ENCODE results near the gene TM2D3.

TM2D3 gene

DNA sequence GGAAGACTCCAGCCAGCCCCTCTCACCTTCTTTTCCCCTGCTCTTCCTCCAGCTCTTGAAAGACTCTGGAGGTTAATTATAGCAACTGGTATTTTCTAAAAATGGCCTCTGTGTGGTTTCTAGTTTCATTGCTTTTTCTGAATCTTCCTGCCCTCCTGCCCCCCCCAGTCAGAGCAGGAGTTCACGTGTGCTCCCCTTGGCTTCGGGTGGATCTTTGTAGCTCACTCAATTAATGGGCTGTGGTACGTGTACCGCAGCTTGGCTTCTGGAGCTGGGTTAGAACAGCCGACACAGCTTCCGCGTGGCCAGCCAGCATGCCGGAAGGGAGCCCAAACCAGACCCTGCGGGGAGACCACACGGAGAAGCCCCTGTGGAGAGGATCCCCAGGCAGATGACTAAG lies 31.5 kb downstream of the TM2D3 start:
- DNase-seq = no peak

DNA sequence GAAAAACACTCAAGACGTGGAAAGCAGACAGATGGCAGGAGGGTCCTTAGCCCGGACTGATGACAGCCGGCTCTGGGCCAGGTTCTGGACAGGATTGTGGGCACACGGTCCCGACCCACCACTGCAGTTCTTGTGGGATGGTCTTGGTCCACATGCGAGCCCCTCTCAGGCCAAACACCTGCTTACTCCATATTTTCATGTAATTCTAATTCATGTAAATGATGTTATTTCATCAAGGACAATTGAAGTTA lies 32.6 kb downstream of the TM2D3 start:
- DNase-seq = no peak

DNA sequence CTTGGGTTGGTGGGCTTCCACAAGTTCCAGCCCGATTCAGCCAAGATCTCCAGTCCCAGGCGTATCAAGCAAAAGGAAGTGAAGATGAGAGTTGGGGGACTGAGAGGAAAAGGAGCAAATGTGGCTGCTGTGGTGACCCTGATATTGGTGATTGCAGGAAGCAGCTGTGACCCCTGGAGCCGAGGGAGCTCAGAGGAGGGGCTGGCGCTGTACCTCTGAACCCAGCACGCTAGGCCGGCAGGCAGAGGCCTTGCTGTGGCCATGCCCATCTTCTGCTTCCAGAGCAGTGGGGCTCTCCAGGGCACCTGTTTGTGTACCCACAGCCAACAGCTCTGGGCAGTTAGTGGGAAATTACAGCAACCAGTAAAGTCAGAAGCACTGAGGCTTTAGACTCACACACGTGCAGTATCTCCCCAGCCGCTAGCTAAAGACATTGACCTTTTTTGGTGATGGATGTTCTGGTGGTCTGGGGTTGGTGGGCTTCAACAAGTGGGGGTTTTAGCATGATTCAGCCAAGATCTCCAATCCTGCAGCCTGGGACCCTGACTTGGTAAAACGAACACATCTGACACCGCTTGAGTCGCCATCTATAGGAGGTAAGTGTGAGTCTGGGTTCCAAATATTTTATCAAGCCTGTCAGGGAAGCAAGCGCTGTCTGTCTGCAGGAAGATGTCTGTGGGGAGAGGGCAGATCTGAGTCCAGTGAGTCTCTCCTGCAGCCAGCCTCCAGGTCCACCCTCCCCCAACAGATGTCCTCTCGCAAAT lies 33.1 kb downstream of the TM2D3 start:
- DNase-seq = no peak

DNA sequence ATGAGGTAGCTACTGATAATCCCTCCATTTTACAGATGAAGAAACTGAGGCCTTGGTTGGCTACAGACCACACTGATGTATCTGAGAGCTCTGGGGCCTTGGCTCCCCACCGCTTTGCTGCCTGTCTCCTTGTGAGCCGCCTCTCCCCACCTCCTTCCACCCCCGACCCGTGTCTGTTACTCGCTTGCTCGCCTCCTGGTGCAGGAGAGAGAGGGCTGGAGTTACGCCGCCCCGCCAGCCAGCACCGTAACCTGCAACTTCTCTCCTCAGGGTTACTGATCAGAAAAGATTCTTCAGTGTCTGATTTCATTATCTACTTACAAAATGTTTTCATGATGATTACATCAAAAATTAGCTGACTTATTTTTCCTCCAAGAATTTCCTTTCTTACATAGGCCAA lies 34.1 kb downstream of the TM2D3 start:
- no peak for DNase-seq

DNA sequence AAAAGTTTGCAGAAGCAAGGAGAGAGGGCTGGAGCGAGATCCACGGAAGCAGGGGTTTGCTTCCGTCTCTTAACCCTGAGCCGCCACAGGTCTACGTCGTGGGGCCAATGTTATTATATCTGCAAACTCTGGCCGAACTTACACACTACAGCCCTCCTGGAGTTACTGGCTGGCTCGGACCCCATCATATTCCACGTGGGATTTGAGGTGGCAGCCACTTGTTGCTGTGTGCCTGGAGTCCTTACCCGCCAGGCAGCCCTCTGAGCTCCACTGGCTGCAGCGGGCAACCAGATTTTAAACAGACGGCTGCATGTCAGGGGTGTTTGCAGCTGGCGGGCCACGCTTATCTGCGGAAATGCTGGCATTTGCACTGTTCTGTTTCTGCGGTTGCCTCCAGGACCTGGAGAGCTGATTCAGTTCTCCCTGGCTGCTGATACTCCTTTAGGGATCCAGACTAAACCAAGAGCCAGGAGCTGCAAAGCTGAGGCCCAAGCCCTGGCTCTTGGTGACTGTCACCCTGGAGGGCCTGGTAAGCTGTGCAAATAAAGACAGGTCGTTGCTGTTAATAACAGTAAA lies 34.7 kb downstream of the TM2D3 start:
- DNase-seq = no peak

DNA sequence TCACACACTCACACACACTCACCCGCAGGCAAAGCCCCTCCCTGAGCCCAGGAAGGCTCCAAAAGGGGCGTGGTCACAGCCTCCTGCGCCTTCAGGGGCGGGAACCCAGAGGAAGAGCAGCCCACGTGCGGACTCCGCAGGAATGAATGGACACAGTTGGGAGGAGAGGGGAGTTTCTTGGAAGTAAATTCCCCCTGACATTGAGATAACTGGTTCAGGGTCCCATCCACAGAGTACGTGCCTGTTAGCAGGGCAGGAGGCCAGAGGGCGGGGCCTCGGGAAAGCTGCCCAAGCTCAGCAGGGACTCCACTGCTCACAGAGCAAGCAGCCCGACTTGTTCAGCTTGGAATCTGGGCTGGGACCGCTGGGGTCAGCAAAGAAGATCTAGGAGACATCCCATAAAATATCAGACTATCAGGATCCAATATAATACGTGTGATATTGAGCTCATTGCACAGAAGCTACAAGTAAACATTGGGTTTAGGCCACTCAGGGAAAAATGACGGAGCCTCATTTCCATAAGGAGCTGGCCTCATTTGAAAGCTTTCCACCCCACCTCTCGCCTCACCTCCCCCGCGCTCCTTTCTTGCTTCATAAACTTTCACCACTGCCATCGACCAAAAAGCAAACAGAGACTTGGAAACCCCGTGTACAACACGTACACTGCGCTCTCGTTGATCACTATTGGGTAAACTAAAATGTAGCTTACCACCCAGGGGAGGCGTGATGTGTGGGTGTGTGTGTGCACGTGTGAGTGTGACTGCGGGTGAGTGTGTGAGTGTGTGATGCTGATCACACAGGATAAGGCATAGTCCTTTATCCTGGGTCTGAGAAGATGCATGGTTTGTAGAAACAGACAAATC lies 36.0 kb downstream of the TM2D3 start:
- peak; percentile 2 for DNase-seq

DNA sequence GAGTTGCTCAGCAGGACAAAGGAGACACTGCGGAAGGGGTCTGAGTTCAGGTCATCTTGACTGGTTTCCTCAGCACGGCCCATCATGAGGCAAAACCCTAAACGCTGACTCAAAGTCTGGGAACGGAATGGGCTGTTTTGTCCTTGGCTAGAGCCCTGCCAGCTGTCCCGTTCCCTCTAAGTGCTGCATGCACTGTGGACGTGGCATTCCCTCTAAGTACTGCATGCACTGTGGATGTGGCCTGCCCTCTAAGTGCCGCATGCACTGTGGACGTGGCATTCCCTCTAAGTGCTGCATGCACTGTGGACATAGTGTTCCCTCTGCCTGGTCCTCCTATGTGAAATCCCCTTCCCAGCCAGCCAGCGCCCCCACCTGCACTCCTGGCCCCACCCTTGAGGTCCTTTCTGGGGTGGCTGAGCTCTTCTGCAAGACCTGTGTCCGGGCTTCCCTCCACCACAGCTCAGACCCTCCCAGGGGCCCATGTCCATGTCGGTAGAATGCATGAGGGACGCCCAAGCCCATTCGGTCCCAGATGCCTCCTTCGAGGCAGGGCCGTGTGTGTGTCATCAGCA lies 36.7 kb downstream of the TM2D3 start:
- no peak for DNase-seq

DNA sequence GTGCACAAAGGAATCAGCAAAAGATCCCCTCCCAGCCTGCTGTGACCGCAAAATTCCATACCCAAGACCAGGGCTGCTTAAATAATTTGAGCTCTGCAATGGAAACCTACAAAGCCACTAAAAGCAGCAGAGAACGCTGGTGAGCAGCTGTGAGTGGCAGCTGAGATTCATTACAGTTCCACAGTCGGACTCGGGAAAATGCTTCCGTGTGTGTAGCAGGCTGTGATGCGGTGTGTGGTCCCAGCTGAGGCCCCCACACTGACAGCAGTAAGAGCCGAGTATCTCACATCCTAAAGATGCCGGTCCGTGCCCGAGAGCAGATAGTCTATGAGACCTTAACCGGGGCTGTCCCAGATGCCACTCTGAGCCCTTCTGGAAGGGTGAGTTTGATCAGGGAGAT lies 37.4 kb downstream of the TM2D3 start:
- DNase-seq = no peak

DNA sequence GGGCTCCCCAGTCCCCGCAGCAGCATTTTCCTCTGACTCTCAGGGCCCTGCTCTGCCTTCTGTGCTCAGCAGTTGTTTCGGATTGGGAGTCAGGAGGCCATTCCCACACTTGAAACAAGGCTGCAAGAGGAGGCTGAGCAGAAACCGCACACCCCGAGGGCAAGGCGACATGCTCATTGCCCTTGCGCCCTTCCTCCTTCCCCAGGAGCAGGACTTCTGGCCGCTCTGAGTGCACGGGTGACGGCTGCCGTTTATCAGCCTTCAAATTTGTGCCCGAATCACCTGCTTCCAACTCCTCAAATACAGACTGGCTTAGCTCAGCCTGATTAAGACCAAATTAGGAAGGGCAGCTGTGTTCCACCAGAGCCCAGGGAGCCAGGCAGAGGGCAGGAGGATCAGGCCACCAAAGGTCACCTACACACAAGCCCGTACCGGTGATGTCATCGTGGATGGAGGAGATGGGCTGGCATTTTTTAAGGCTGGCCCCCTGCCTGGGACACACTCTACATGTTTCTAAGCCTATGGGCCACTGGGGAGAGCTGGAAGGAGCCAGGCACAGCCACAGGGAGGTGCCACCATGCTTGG lies 38.1 kb downstream of the TM2D3 start:
- no peak for DNase-seq

DNA sequence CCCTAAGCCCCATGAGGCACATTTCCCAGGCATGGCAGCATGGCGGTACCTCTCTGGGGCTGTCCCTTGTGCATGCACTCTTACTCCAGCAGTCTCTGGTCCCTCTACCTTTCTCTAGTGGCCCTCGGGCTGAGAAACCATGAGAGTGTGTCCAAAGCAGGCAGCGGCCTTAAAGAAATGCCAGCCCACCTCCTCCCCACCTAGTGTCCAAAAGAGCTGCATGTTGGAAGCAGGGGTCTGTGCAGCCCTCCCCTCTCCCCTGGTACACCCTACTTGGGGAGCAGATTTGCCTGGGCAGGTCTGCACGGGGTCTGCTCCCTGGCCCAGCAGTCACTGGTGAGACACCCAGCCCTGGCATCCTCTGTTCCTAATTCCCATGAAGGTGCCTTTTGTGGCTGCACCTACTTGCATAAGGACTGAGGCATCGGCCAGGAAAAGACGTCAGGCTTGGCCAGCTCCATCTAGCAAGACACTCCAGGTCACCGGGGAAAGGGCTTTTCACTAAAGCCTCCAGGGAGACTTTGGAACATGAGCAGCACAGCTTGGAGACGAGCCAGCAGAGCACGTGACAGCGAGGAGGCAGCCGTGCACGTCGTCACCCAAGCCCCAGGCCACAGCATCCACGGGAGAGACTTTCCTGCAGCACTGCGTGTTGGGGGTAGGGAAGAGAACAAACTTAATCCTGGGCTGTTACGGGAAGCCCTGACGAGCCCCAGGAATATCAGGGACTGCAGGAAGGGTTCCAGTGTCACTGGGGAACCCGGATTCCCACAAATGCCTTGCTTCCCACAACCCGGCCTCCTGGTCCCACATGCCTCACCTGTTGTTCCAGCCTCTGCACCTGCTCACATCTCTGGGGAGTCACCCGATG lies 38.8 kb downstream of the TM2D3 start:
- DNase-seq = no peak

DNA sequence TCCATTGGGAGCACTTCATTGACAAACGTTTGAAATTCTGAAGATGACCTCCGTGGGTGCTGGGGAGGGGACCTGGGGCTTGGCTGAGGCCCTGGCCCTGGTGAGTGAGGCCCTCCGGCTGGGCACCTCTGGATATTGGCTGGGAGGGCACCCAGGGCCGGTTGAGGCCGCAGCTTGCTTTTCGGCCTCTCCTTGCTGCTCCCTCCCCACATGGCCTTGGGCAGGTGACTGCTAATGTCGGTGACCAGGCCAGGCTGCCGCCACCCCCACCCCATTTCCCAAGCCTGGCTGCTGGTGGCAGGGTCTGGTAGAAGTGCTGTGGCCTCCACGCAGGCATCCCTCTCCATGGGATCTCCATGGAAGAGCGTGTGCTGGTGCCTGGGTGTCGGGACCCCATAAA lies 39.5 kb downstream of the TM2D3 start:
- no peak for DNase-seq

DNA sequence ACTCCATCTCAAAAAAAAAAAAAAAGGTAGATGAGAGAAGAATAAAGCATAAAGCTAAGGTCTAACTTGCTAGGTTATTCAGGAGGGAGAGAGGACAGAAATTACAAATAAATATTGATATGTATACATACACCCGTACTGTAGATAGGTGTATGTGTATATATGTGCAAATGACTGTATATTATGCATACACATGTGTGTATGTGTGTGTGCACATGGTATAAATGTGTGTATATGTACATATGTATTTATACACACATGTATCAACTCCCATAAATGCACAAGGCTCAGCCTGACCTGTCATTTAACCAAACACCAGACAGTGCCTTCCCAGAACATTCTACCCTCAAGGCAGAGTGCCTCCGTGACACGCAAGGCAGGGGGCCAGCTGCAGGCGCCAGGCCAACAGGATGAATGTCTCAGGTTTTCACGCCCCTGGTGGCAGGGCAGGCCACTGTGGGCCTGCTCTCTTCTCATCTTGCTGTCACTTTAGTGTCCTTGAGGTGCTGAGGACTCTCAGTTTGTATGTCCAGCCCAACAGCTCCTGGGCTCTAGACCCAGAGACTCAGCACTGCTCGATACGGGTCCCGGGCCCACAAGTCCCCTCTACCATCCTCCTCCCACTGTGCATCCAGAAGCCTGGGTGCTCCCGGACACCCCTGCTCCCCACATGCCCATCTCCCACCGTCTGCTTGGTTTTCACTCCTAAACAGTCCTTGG lies 40.4 kb downstream of the TM2D3 start:
- DNase-seq = no peak

DNA sequence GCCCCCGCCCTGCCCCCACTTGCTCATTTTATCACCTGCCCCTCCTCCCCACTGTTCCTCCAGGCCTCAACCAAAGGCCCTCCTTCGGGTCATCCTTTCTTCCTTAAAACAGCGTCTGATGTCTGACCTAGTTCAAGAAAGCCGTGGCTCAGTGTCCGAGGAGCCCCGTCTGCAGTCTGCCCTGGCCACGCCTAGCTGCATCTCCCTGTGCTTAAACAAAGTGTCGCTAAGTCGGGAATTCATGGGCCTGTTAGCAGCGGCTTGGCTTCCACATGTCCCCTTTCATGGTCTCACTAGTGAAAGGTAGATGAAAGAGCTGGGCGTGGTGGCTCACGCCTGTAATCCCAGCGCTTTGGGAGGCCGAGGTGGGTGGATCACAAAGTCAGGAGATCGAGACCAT lies 41.2 kb downstream of the TM2D3 start:
- DNase-seq = no peak

DNA sequence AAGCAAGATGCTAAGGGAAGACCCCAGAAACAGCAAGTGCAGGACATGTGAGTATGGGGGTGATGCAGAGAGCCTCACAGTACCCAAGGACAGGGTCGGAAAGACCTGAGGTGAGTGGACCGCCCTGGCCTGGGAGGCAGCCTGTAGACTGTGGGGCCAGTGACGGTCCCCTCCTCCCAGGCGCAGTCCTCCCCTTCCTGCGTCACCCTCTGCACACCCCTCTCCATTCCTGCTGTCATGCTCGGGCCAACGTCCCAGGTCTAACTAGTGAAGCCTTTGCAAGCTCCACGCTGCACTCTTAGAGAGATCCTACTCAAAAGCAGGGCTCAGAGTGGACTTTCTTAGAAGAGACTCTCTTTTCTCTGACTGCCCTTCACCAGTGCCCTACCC lies 41.6 kb downstream of the TM2D3 start:
- no peak for DNase-seq

DNA sequence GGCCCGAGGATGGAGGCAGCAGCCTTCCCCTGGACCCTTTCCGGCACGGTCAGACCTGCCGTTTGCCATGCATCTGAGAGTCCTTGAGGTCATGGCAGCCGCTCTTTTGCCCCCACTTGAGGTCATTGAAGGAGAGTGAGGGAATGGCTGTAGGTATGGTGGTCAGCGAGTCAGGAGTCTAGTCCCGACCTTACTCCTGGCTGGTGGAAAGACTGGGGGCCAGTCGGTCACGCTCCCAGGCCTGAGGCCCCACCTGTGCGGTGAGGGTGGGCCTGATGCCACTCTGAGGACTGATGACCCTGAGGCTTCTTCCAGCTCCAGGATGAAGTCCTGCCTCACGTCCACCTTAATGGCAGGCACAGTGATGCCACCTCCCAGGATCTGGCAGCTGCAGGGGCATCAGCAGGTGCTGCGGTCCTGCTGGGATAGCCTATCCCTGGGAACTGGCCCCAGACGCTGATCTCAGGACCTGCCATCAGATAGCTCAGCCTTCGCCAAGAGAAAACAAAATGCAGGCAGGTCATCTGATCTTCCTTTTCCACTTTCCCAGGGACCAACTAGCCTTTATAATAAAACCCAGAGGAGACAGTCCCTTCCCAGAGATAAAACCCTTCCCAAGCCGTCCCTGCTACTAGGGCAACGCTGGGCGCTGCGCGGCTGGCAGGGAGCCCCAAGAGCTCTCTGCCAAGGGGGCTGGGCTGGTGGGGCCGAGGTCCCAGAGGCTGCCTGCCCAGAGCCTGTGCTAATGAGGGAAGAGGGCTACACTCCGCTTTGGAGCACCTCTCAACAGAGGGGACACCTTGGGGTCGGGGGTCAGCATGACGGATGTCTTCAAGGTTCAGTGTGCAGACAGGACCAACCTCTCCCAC lies 42.2 kb downstream of the TM2D3 start:
- DNase-seq = no peak

DNA sequence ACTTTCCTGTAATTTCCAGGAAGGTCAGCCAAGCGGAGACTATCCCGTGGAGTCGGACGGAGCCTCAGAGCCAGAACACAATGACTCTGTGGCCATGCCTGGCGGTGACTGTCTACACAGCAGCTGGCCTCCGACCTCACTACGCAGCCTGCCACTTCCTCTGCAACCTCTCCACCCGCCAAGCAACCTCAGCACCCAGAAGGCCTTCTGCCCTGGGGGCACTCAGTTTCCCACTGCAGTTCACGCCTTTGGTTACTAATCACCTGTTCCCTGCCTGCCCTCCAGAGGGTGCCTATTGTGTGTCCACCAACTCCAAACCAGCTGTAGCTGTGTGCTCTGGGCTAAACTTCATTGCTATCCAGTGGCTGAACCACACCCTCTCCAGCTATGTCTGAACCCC lies 44.0 kb downstream of the TM2D3 start:
- no peak for DNase-seq

DNA sequence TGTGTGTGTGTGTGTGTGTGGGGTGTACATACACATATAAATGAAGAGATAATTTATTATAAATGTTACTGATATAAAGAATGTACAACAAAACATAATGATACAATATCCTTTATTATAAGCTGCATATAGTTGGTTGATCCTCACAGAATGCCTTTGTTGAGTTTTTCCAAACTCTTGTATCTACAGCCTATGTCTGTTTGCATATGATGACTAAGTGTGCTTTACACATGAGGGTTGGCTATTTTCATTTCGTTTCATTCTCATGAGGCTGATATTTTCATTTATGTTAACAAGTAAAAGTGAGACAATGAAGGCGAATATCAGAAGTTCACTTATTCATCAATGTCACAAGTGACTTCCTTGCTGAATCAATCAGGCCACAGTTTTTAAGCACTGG lies 45.1 kb downstream of the TM2D3 start:
- DNase-seq = no peak

DNA sequence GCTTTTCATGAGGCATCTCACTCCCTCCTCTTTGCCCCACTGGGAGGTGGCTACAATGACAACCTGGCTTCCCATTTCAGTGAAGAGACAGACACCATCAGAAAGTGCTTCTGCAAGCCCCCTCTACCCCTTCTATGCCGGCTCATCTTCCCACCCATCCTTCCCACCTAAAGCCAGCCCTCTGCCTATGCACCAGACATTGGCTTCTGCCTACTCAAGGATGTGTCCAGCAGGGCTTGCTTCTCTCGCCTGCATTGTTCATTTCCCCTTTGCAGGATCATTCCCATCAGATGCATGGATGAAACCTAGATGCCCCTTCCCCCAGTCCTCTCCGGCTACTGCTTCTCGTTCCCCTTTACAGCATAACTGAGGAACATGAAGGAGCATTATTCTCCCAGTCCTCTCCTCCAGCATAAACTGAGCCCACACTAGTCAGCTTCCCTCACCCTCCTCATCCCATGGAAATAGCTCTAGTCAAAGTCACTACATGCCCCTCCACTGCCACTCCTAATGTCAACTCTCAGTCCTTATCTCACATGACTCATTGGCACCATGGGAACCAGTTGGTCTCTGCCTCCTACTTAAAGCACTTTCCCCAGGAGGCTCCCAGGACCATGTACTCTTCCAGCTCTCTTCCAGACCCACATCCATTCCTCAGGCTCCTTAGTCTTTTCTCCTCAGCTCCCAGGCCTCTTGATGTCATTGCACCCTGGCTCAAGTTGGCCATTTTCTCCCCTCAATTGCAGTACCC lies 47.9 kb downstream of the TM2D3 start:
- DNase-seq = no peak

DNA sequence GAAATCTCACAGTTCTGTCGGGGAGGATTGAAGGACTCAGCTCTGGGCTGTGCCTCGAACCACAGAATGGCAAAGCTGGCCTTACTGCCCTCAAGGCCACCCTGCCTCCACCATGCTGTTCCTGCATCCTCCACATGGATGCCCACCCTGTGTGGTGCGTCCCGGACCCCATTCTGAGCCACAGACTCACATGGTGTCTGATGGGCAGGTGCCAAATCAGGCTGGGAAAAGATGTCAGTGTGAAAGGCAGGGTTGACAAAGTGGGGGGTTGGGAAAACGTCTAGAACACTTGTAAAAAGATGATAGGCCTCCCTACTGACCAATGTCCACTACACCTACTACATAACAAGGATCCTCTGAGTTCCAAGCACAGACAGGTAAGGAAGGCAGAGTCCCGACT lies 49.4 kb downstream of the TM2D3 start:
- no peak for DNase-seq

DNA sequence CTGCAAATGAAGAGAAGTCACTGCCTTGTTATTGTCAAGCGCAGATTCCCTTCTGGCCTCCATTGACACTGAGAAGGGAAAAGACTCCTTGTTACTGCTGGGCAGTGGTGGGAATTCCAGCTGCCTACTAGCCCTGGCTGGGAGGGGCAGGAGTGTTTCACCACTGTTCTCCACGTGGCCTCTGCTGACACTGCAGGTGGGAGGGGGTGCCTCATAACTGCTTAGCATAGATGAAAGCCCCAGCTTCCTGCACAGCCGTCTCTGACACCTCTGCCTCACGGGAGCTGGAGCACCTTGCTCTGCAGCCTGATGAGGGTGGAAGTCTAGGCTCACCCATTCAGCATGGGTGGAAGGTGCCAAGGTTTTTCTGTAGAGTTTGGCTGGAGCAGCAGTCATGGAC lies 52.1 kb downstream of the TM2D3 start:
- DNase-seq = no peak

Data from NCI-H2227 treated with DMSO at 0.1 percent for 48 hours (cell line).